HG03060 (cell line): ENCODE data around the gene GPD2.
A peak's percentile ranks its signal among the peaks of the same experiment; 100 is the strongest.
"Not testable (repeated sequence)": the region's sequence is repeated elsewhere in the genome, so short reads cannot be mapped to it uniquely, and the experiment has no call there.

Source experiments
- ATAC-seq: cut with Tn5 transposase; IDR thresholded peaks from one replicate; pipeline ENCODE4 v1.9.1; 2021; ENCODE audit warnings: low read depth, moderate number of reproducible peaks; ENCODE audit not compliant: unreplicated experiment

The GPD2 gene

GRCh38 chr2:156522864-156523440 is 86.8 kb downstream of the GPD2 start:
- no peak for ATAC-seq

DNA sequence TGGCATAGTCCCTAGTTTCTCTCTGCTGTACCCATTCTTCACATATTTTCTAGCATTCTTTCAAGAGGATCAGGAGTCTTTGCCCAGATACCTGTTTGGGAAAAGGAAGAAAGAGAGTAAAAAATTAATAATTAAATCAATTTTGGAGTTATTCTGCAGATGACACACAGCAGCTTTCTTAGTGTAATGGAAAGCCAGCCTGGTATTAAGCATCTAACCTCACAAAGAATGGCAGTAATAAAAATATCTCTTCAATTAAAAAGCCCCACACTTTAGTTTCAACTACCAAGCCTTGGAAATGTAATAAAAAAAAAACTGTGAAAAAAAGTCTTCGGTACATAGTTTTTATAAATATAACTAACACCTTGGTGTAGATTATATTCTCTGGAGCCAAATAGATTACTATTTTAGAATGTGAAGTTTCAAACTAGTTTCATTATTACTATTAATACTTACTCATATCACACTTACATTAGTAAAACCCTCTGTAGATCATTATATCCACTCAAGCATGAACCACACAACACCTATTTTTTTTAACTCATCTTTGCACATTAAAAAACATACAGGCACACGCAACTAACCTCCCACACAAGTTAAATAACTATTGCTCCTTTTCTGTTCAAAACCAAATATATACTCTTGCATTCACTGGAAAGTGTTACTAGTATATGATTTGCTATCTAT is 90.9 kb downstream of the GPD2 start:
- peak; percentile 99 for ATAC-seq

DNA sequence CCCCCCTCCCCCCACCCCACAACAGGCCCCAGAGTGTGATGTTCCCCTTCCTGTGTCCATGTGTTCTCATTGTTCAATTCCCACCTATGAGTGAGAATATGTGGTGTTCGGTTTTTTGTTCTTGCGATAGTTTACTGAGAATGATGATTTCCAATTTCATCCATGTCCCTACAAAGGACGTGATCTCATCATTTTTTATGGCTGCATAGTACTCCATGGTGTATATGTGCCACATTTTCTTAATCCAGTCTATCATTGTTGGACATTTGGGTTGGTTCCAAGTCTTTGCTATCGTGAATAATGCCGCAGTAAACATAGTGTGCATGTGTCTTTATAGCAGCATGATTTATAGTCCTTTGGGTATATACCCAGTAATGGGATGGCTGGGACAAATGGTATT is 92.4 kb downstream of the GPD2 start:
- not testable (repeated sequence) for ATAC-seq

DNA sequence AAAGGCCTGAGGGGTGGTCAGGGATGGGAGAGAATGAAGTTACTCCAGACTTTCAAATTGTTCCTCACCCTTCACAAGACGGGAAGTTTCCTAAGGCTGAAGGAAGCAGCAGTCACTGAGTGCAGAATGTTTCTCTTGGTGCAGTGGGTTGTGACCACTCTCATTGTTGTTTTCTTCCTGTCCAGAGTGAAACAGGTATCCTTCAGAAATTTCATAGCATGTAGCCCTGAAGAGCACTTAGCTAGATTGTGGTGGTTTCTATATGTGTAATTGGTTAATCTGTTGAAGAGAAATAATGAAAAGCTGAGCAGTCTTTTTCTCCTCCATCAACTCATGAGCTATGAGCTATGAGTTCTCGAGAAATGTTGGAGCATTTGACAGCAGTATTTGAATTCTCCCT is 96.8 kb downstream of the GPD2 start:
- peak; percentile 37 for ATAC-seq

- ATAC-seq = no peak
These were observed 100.4 kb downstream of the GPD2 start for GRCh38 chr2:156536534-156536933.

GRCh38 chr2:156537141-156537540 is 101.0 kb downstream of the GPD2 start:
- no peak for ATAC-seq

GRCh38 chr2:156538083-156538504 is 101.9 kb downstream of the GPD2 start:
- peak; percentile 72 for ATAC-seq

- no peak for ATAC-seq
These were observed 103.1 kb downstream of the GPD2 start for GRCh38 chr2:156539086-156539860.

DNA sequence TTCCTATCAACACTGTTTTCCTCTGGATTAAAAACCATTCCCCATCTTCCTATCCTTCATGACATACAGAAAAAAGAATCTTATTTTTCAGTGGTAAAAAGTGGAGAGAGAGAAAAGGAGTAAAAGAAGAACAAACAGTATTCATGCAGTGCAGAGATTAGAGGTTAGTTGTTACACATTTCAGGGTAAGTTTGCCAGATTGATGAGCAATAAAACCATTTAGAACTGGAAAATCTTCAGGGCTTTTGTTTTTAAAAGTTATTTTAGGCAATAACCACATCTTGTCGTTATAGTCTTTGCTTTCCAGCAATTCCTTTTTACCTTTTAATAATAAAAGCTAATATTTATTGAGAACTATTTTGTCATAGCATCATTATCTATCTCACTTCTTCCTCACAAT is 104.5 kb downstream of the GPD2 start:
- ATAC-seq = no peak

DNA sequence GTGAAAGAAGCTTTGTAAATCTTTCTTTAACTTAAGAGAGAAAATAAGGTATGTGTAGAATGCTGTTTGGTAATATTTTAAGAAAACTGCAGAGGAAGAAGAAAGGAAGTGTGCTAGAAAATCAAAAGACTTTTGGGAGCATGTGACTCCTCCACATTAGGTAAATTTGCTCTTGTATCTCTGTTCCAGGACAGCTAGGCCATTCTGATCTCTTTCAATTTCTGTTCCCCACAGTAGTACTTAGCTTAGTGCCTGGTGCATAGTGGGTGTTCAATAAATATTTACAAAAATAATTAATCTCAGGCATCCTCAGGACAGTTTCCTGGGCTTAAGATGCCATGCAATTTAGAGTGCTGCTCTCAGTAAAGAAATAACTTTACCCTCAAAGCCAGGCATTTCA is 105.0 kb downstream of the GPD2 start:
- no peak for ATAC-seq

- no peak for ATAC-seq
These were observed 105.5 kb downstream of the GPD2 start for GRCh38 chr2:156541706-156542105.

- ATAC-seq = no peak
These were observed 112.2 kb downstream of the GPD2 start for GRCh38 chr2:156548413-156548812.

- no peak for ATAC-seq
These were observed 117.7 kb downstream of the GPD2 start for GRCh38 chr2:156553714-156554442.

- no peak for ATAC-seq
These were observed 125.1 kb downstream of the GPD2 start for GRCh38 chr2:156561326-156561725.

DNA sequence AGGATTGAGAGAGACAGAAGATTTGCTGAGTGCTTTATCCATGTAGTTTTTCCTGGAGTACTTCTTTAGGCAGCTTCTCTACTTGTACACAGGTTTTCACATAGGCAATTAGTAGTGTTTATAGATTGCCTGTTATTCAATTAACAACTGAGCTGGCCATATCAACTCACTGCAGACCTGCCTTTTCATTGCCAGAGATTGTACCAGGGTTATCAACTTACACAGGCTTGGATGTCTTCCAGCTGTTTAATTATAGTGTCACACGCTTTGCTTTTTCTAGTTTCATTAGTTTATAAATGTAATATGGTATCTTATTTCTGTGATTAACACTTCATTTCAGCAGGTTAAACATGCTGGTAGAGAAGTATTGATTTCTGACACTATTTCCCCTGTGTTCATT is 125.9 kb downstream of the GPD2 start:
- no peak for ATAC-seq

DNA sequence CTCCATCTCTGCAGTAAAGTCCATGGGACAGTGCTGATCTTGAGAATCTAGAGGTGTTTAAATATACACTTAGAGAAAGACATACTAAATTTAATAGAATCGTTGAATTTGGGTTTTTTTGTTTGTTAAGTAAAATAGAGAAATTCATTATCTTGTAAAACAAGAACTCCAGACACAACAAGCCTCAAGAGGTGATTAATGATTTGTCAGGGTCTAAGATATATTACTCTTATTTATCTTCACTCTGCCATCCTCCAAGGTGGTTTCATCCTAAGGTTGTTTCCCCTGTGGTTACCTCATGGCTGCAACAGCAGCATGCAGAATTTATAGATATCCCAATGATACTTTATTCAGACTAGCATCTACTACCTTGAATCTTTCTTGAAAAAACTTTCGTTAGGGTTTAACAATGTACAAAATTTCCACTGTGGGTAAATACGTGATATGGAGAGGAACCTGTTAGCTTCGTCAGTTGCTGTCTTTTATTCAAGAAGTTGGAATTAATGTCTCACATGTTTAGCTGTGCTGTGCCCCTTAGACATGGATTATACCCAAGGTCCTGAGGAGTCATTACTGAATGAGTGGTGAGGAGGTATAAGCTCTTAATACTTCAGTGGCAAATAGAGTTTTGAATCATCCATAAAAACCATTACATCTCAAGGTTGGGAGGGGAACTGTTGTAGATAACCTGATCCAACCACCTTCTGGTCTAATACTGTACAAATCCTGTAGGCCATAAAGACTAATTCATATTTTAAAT is 128.0 kb downstream of the GPD2 start:
- ATAC-seq = no peak

- no peak for ATAC-seq
These were observed 129.0 kb downstream of the GPD2 start for GRCh38 chr2:156565066-156565710.

DNA sequence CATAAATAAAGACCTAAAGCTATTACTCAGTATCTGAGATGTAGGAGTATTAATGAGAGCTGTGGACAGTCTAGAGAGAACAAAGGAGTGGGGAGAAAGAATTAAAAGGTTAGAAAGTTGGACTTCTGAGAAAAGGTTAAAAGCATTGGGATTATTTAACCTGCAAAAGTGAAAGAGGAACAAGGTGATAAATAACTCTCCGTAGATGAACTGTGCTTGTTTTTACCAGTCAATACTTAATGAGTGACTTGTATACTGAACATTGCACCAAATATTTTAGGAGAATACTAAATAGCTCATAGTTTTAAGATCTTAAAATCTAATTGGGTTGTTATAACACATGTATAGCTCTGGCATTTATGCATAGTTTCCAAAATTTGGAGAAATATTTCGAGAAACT is 137.5 kb downstream of the GPD2 start:
- ATAC-seq = peak; percentile 87

DNA sequence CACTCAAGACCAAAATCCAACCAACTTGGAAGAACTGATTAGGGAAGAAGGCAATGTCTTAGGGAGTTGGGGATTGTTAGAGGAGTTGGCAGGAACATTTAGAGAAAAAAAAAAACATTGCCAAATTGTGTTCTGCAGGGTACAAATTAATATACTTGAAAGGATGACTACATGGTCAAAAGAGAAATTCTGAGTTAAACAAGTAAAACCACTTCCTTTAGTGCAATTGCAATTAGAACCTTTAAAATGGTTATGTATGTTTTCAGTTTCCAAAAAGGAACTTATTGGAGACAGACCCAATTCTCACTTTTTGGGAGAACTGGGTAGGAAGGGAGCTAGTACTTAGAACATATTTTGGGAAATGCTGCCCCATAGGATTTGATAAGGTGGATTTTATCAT is 137.9 kb downstream of the GPD2 start:
- no peak for ATAC-seq

GRCh38 chr2:156576005-156576404 is 139.8 kb downstream of the GPD2 start:
- no peak for ATAC-seq
